Small intestine (tissue), 7 donors: ENCODE measurements around the gene NF1. TPM values are rescaled to one million over a fixed set of nuclear protein-coding genes. Genes with fewer than 3 reads are reported as not detected.

Source experiments
- DNase-seq, 2 donors: peaks; one replicate each; pipeline versions ENCODE4 v3.0.0 to v3.0.0-alpha.2; 2013
- FAIRE-seq: peaks from 2 replicates; lab custom pipeline; 2012; peaks lifted over from hg19 to GRCh38; lab: Jason Lieb, UNC
- H3K27ac ChIP-seq, 3 donors: one replicate each; pipeline ENCODE4 v1.5.1; 2013; ENCODE audit warnings: low read length in 2 of 3, mild to moderate bottlenecking in 2 of 3, control low read depth in 1 of 3, inconsistent platforms in 1 of 3, low read depth in 1 of 3, moderate library complexity in 1 of 3
- H3K27me3 ChIP-seq, 3 donors: one replicate each; pipeline ENCODE4 v1.6.1; 2013; ENCODE audit warnings: low read length in 3 of 3, inconsistent platforms in 1 of 3; ENCODE audit not compliant: control insufficient read depth in 3 of 3, insufficient read depth in 3 of 3
- H3K36me3 ChIP-seq, 3 donors: one replicate each; pipeline ENCODE4 v1.6.1; 2013; ENCODE audit warnings: low read length in 3 of 3, inconsistent platforms in 1 of 3, low read depth in 1 of 3, mild to moderate bottlenecking in 1 of 3, moderate library complexity in 1 of 3; ENCODE audit not compliant: control insufficient read depth in 3 of 3, insufficient read depth in 2 of 3
- H3K4me1 ChIP-seq, 3 donors: one replicate each; pipeline ENCODE4 v1.6.1; 2013; ENCODE audit warnings: low read length in 2 of 3, inconsistent platforms in 1 of 3, low read depth in 1 of 3, mild to moderate bottlenecking in 1 of 3, moderate library complexity in 1 of 3; ENCODE audit not compliant: control insufficient read depth in 3 of 3, insufficient read depth in 2 of 3
- H3K4me3 ChIP-seq, 3 donors: one replicate each; pipeline ENCODE4 v1.5.1; 2013; ENCODE audit warnings: low read length in 3 of 3, control low read depth in 1 of 3, inconsistent platforms in 1 of 3, low read depth in 1 of 3, mild to moderate bottlenecking in 1 of 3, moderate library complexity in 1 of 3
- H3K9me3 ChIP-seq, 2 donors: one replicate each; pipeline ENCODE4 v1.6.1; 2013; ENCODE audit warnings: low read depth in 1 of 2, low read length in 1 of 2; ENCODE audit not compliant: control insufficient read depth in 2 of 2, insufficient read depth in 1 of 2
- WGBS, 3 donors: extraction: QIAGEN DNeasy Blood & Tissue Kit; methylation state at CpG; one replicate each; pipeline ENCODE4 v1.1.7; 2013; 5-methylcytosine and 5-hydroxymethylcytosine counted together
- polyA plus RNA-seq, 4 donors: library from polyadenylated mRNA; stranded (reverse) in 3 of 4; unstranded in 1 of 4; fragments of 200-250 nt in 3 of 4; fragments of 120-200 nt in 1 of 4; gene quantifications; one replicate each; pipeline versions ENCODE4 v1.2.1 to v1.2.3, GENCODE V29; 2013
- donor health status: healthy with polysubstance abuse.
- donor health status: control.
- donor health status: control.
- donor health status: Bipolar disorder and iron deficiency.
- donor health status: healthy.

The NF1 gene
- polyA plus RNA-seq, 4 donors: 7.7 to 27.3 (median 9.5) TPM

GRCh38 chr17:31318298-31318801 lies 223.6 kb downstream of the NF1 start:
- H3K27ac ChIP-seq: peak overlapping the region; percentile 8 to 94 (median 87)
- DNase-seq: peak in 1 of 2 donors; percentile 28

DNA sequence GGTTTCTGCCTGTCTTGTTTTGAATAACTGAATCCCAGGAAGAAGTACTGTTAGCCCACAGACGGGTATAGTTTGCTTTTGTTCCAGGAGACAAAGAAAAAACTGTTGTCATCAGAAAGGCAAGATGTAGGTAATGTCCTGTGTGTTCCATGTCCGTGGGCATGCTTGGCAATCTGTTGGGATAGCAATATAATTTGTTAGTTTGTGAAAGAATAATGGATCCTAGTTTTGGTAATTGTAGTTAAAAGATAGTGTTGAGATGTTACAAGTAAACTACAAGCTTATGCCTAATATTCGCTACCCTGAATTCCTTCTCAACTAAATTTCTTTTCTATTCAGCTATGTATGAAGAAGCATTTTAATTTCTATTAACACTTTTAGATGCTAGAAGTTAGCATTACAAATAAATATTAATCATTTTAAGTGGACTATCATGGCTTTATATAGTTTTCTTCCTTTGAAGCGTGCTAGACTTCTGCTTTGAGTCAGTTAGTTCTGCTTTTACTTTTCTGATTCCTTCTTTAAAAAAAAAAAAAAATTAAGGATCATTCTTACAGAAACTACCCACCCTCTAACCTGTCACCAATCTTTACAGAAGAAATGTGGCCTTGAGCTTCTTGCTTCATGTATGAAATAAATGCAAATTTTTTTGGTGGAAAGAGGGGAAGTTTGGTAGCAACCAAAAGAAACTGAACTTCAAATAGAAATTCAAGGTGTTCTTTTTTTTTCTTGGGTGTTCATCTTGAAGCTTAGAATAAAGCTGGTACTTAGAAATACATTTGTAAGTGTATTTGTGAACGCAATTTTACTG lies 224.3 kb downstream of the NF1 start:
- FAIRE-seq: no peak
- Histone ChIP-seq H3K27ac (peak overlapping the region; percentile 8 to 94 (median 87)), H3K27me3 (no peaks in the 10 kb centered on the region), H3K9me3 (no peaks in the 10 kb centered on the region), H3K36me3 (peaks cover 0 to 6% (median under 1%) of the 10 kb centered on the region in 3 donors), H3K4me1 (no peaks in the 10 kb centered on the region), H3K4me3 (peak overlapping the region in 1 of 3 donors; percentile 28)
- no peak for DNase-seq
- 65 to 81% (median 74%) methylated on average over 5 of the region's 5 CpGs for WGBS, 3 donors

More at GRCh38 chr17:31318298-31318801, 223.6 kb downstream of the NF1 start:
- Histone ChIP-seq H3K4me3 (peak overlapping the region in 1 of 3 donors; percentile 28), H3K9me3 (no peaks in the 10 kb centered on the region), H3K27me3 (no peaks in the 10 kb centered on the region), H3K4me1 (no peaks in the 10 kb centered on the region), H3K36me3 (peaks cover 0 to 6% (median 0%) of the 10 kb centered on the region in 3 donors)
- FAIRE-seq: no peak
- 60 to 85% (median 61%) methylated on average over 8 of the region's 8 CpGs for WGBS, 3 donors

- Histone ChIP-seq H3K27me3 (no peaks in the 10 kb centered on the region), H3K36me3 (peaks cover 0 to 9% (median 1%) of the 10 kb centered on the region in 3 donors), H3K4me3 (no peak overlapping the region), H3K4me1 (no peaks in the 10 kb centered on the region), H3K27ac (no peak overlapping the region), H3K9me3 (no peaks in the 10 kb centered on the region)
- WGBS, 3 donors: 52 to 87% (median 72%) methylated on average over 2 of the region's 2 CpGs
- no peak for DNase-seq
- no peak for FAIRE-seq
Measured at GRCh38 chr17:31320241-31320640, 225.5 kb downstream of the NF1 start.

DNA sequence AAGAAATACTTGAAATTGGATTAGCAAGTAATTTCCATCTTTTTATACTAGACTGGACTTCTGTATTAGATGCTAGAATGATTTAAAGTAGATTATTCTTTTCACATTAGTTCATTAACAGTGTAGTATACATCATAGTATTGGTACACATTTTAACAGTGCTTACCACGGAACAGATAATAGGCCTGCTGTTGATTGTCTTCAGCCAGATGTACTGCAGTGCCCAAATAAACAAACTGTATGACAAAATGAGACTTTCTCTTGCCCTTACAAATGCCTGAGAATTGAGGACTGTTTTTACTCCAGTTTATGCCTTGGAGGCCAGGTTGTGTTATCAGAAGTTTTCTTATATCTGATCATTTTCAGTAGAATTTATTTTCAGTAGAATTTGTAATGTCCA lies 226.0 kb downstream of the NF1 start:
- Histone ChIP-seq H3K36me3 (peaks cover under 1 to 9% (median 1%) of the 10 kb centered on the region in 3 donors), H3K4me1 (no peaks in the 10 kb centered on the region), H3K9me3 (no peaks in the 10 kb centered on the region), H3K4me3 (peak overlapping the region in 2 of 3 donors; percentile 23 to 27), H3K27ac (peak overlapping the region in 2 of 3 donors; percentile 23 to 87), H3K27me3 (no peaks in the 10 kb centered on the region)
- no peak for DNase-seq
- WGBS, 3 donors: 48 to 89% (median 50%) methylated on average over 1 of the region's 1 CpG
- no peak for FAIRE-seq

DNA sequence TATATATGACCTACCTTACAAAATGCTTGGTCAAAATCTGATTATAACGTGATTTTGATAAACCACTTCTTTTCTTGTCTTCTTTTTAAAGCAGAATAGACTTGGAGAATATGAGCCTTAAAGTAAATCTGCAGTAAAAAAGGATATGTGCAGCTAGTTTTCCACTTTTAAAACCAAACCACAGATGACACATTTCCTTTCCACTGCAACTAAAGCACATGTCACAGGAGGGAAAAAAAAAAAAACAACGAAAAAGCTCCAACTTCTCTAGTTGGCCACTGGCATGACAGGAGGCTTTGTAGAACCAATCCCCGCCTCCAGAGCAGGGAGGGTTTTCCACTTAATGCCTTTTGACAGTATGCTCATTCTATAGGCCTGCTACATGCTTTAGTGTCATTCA lies 226.7 kb downstream of the NF1 start, which contains the start of gene EVI2A:
Gene EVI2A, minus strand, starts transcription at position 142 of the 400 bp plus-strand sequence. CDS start 2,609 bp downstream, outside the sequence.
- Histone ChIP-seq H3K9me3 (no peaks in the 10 kb centered on the region), H3K36me3 (peaks cover 1 to 16% (median 3%) of the 10 kb centered on the region in 3 donors), H3K4me1 (no peaks in the 10 kb centered on the region), H3K27ac (peak within 1 kb of the TSS; percentile 23 to 87 (median 41)), H3K4me3 (peak within 1 kb of the TSS in 2 of 3 donors; percentile 23 to 27), H3K27me3 (no peaks in the 10 kb centered on the region)
- DNase-seq (peak; percentile 12 to 58), FAIRE-seq (no peak)
- WGBS, 3 donors: 59 to 89% (median 64%) methylated on average over 3 of the region's 3 CpGs

- FAIRE-seq: no peak
- peak in 1 of 2 donors; percentile 21 for DNase-seq
- Histone ChIP-seq H3K4me1 (no peaks in the 10 kb centered on the region), H3K9me3 (no peaks in the 10 kb centered on the region), H3K27ac (peak overlapping the region in 1 of 3 donors; percentile 44), H3K4me3 (no peak overlapping the region), H3K36me3 (peaks cover 1 to 17% (median 3%) of the 10 kb centered on the region in 3 donors), H3K27me3 (no peaks in the 10 kb centered on the region)
- 75 to 92% (median 81%) methylated on average over 4 of the region's 4 CpGs for WGBS, 3 donors
Measured at GRCh38 chr17:31321966-31322365, 227.2 kb downstream of the NF1 start.

DNA sequence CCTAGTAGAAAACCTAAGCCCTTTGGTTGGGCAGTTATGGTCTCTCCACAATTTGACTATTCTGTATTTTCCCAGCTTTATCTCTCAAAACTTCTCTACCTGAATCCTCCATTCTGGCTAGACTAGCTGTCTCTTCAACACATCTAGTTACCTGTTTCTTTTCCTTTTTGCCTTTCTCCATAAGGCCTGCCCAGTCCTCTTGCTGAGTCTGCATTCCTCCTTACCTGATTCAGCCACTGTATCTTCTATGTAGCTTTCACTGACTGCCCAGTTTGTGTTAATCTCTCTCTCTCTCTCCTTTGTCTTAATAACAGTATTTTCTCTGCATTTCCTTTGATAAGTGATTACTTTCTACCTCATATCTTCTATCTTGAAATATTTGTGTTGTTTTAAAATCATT lies 228.8 kb downstream of the NF1 start:
- Histone ChIP-seq H3K27me3 (no peaks in the 10 kb centered on the region), H3K4me1 (no peaks in the 10 kb centered on the region), H3K27ac (no peak overlapping the region), H3K36me3 (peaks cover 5 to 20% (median 8%) of the 10 kb centered on the region in 3 donors), H3K4me3 (no peak overlapping the region), H3K9me3 (no peaks in the 10 kb centered on the region)
- FAIRE-seq: no peak
- no peak for DNase-seq

GRCh38 chr17:31327534-31328159 lies 232.9 kb downstream of the NF1 start:
- H3K9me3 ChIP-seq: no peaks in the 10 kb centered on the region
- WGBS, 3 donors: 97% methylated on average over 12 of the region's 12 CpGs
- H3K27ac ChIP-seq: no peak overlapping the region
- no peaks in the 10 kb centered on the region for H3K4me1 ChIP-seq
- no peak for FAIRE-seq
- H3K4me3 ChIP-seq: no peak overlapping the region
- DNase-seq: no peak
- no peaks in the 10 kb centered on the region for H3K27me3 ChIP-seq
- peaks cover 5 to 20% (median 8%) of the 10 kb centered on the region in 3 donors for H3K36me3 ChIP-seq
